BE2C (cell line): ENCODE measurements around the gene NSG1.

Experiments
- DNase-seq: peaks from one replicate; pipeline ENCODE4 v3.0.0-alpha.2; 2020
- H3K27me3 ChIP-seq: fragments of 250-450 bp; sonication (Bioruptor Pico); 2 replicates; pipeline ENCODE4 v1.5.1; 2020; ENCODE audit warnings: mild to moderate bottlenecking
- H3K36me3 ChIP-seq: fragments of 250-450 bp; sonication (Bioruptor Pico); 2 replicates; pipeline ENCODE4 v1.5.1; 2020; ENCODE audit warnings: mild to moderate bottlenecking
- H3K4me1 ChIP-seq: fragments of 250-450 bp; sonication (Bioruptor Pico); 2 replicates; pipeline ENCODE4 v1.5.1; 2020
- H3K4me3 ChIP-seq: 2 replicates; pipeline ENCODE4 v1.5.1; 2011; ENCODE audit warnings: low read depth, low read length
- H3K9me3 ChIP-seq: fragments of 250-450 bp; sonication (Bioruptor Pico); 2 replicates; pipeline ENCODE4 v1.5.1; 2020
- TF ChIP-seq, protein P1 (sequence below): IDR thresholded peaks from 2 replicates; pipeline ENCODE4 v1.5.1; 2012; ENCODE audit warnings: mild to moderate bottlenecking, low read depth, low read length

The NSG1 gene

GRCh38 chr4:4415806-4416805, 29.2 kb downstream of the NSG1 start:
- Histone ChIP-seq H3K4me1 (peaks cover 2% of the 10 kb centered on the region; the same call in 1 of the 2 replicates), H3K9me3 (no peaks in the 10 kb centered on the region), H3K36me3 (peaks cover 78% of the 10 kb centered on the region), H3K27me3 (no peaks in the 10 kb centered on the region), H3K4me3 (no peak overlapping the region)
- no peak for DNase-seq
- TF ChIP-seq, protein P1, sequence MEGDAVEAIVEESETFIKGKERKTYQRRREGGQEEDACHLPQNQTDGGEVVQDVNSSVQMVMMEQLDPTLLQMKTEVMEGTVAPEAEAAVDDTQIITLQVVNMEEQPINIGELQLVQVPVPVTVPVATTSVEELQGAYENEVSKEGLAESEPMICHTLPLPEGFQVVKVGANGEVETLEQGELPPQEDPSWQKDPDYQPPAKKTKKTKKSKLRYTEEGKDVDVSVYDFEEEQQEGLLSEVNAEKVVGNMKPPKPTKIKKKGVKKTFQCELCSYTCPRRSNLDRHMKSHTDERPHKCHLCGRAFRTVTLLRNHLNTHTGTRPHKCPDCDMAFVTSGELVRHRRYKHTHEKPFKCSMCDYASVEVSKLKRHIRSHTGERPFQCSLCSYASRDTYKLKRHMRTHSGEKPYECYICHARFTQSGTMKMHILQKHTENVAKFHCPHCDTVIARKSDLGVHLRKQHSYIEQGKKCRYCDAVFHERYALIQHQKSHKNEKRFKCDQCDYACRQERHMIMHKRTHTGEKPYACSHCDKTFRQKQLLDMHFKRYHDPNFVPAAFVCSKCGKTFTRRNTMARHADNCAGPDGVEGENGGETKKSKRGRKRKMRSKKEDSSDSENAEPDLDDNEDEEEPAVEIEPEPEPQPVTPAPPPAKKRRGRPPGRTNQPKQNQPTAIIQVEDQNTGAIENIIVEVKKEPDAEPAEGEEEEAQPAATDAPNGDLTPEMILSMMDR: no peak

- Histone ChIP-seq H3K4me1 (peaks cover 2% of the 10 kb centered on the region; the same call in 1 of the 2 replicates), H3K4me3 (no peak overlapping the region), H3K36me3 (peaks cover 77% of the 10 kb centered on the region), H3K27me3 (no peaks in the 10 kb centered on the region), H3K9me3 (no peaks in the 10 kb centered on the region)
- TF ChIP-seq, protein P1: no peak
- no peak for DNase-seq
Measured at GRCh38 chr4:4416981-4417380, 30.1 kb downstream of the NSG1 start.

- Histone ChIP-seq H3K4me3 (no peak overlapping the region), H3K36me3 (peaks cover 71% of the 10 kb centered on the region), H3K4me1 (peaks cover 3% of the 10 kb centered on the region; the same call in 1 of the 2 replicates), H3K27me3 (no peaks in the 10 kb centered on the region), H3K9me3 (no peaks in the 10 kb centered on the region)
- no peak for DNase-seq
- TF ChIP-seq, protein P1: no peak
Measured at GRCh38 chr4:4417886-4418285, 31.0 kb downstream of the NSG1 start.

- TF ChIP-seq, protein P1: no peak
- DNase-seq: no peak
- Histone ChIP-seq H3K27me3 (no peaks in the 10 kb centered on the region), H3K36me3 (peaks cover 68% of the 10 kb centered on the region), H3K4me3 (no peak overlapping the region), H3K4me1 (peaks cover 12% of the 10 kb centered on the region; the same call in 1 of the 2 replicates), H3K9me3 (no peaks in the 10 kb centered on the region)
Measured at GRCh38 chr4:4418676-4419390, 31.9 kb downstream of the NSG1 start.

DNA sequence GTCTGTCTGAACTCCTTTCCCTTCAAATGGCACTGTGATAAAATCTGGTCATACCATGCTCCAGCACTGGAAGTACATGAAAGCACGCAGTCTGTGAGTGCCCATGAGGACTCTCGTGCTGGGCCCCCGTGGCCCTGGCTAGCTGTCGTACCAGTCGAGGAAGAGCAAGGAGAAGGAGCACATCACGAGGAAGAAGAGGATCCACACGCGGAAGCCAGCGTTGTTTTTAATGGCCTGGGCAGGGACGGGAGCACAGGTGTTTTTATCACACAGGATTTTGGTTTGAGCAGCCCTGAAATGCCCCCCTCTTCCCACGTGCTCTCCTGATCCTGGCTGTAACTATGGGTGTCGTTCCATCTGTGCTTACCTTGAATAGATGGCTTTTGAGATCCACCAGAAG, 33.0 kb downstream of the NSG1 start:
- no peak for DNase-seq
- Histone ChIP-seq H3K4me1 (peaks cover 12% of the 10 kb centered on the region; the same call in 1 of the 2 replicates), H3K36me3 (peaks cover 69% of the 10 kb centered on the region), H3K27me3 (no peaks in the 10 kb centered on the region), H3K4me3 (no peak overlapping the region), H3K9me3 (no peaks in the 10 kb centered on the region)
- TF ChIP-seq, protein P1: no peak
